NCI-H526 (cell line): ENCODE data around the gene CST6.
"Not testable (repeated sequence)": the region's sequence is repeated elsewhere in the genome, so short reads cannot be mapped to it uniquely, and the experiment has no call there.

ENCODE experiments used
- DNase-seq, 2 experiments: peaks; one replicate each; lab custom pipeline; 2025; lab: John Stamatoyannopoulos, UW

CST6 gene

GRCh38 chr11:66015454-66015881 is 3.7 kb downstream of the CST6 start:
- DNase-seq, result no peak

GRCh38 chr11:66015936-66016792 is 4.4 kb downstream of the CST6 start:
- no peak for DNase-seq

GRCh38 chr11:66016793-66017177 is 5.0 kb downstream of the CST6 start:
- no peak for DNase-seq

- no peak for DNase-seq
Observed at GRCh38 chr11:66017321-66017720, 5.5 kb downstream of the CST6 start.

GRCh38 chr11:66020212-66020611 is 8.4 kb downstream of the CST6 start:
- DNase-seq, result no peak

- no peak for DNase-seq
Observed at GRCh38 chr11:66020618-66021357, 9.0 kb downstream of the CST6 start.

- DNase-seq, result peak; percentile 40 to 85
Observed at GRCh38 chr11:66022401-66023185, 10.8 kb downstream of the CST6 start.

- DNase-seq, result not testable (repeated sequence)
Observed at GRCh38 chr11:66023186-66023440, 11.3 kb downstream of the CST6 start.

GRCh38 chr11:66026017-66026529 is 14.3 kb downstream of the CST6 start, which contains the start of gene CATSPER1:
Gene CATSPER1, minus strand, starts transcription at chr11:66026479. Its CDS starts 100 bp downstream, at chr11:66026379.
- no peak for DNase-seq

- no peak for DNase-seq
Observed at GRCh38 chr11:66032957-66033735, 21.3 kb downstream of the CST6 start.

- no peak for DNase-seq
Observed at GRCh38 chr11:66035653-66036333, 24.0 kb downstream of the CST6 start.

GRCh38 chr11:66036334-66036710 is 24.5 kb downstream of the CST6 start:
- no peak for DNase-seq

- DNase-seq, result no peak
Observed at GRCh38 chr11:66037327-66037726, 25.5 kb downstream of the CST6 start.

GRCh38 chr11:66039765-66040164 is 28.0 kb downstream of the CST6 start:
- DNase-seq, result no peak

- DNase-seq, result no peak
Observed at GRCh38 chr11:66042227-66042995, 30.6 kb downstream of the CST6 start.

- DNase-seq, result no peak
Observed at GRCh38 chr11:66042996-66043906, 31.4 kb downstream of the CST6 start.

- DNase-seq, result no peak
Observed at GRCh38 chr11:66044757-66045156, 32.9 kb downstream of the CST6 start.

GRCh38 chr11:66045177-66045639 is 33.4 kb downstream of the CST6 start:
- peak; percentile 57 to 93 for DNase-seq

- no peak for DNase-seq
Observed at GRCh38 chr11:66046901-66047300, 35.1 kb downstream of the CST6 start.
